ENCODE data around the gene PARVB.

GRCh38 chr22:44031158-44031952 lies 7.3 kb downstream of the PARVB start:
- no peak for TF ChIP-seq CTCF (IDR thresholded peaks at IDR 0.05)
- no peak for TF ChIP-seq EP300 (IDR thresholded peaks at IDR 0.05; ENCODE audit: low read depth)
- TF ChIP-seq POLR2AphosphoS5 (IDR thresholded peaks at IDR 0.05), result no peak
- TF ChIP-seq POLR2A (IDR thresholded peaks at IDR 0.05), result no peak
